GM19452 (cell line): Measurements from ENCODE around the gene CXCR5.

ENCODE experiments used
- ATAC-seq: cut with Tn5 transposase; IDR thresholded peaks from one replicate; pipeline ENCODE4 v1.9.1; 2021; ENCODE audit not compliant: unreplicated experiment

Gene CXCR5

GRCh38 chr11:118897721-118898310 is 14.1 kb downstream of the CXCR5 start:
- no peak for ATAC-seq

GRCh38 chr11:118898400-118899295 is 15.0 kb downstream of the CXCR5 start:
- ATAC-seq: no peak

GRCh38 chr11:118899296-118899688 is 15.6 kb downstream of the CXCR5 start:
- ATAC-seq: no peak

- ATAC-seq: no peak
These were observed 16.1 kb downstream of the CXCR5 start for GRCh38 chr11:118899706-118900360.

GRCh38 chr11:118900535-118901384 is 17.1 kb downstream of the CXCR5 start:
- ATAC-seq: no peak

- ATAC-seq: no peak
These were observed 18.0 kb downstream of the CXCR5 start for GRCh38 chr11:118901494-118902335.

- no peak for ATAC-seq
These were observed 18.9 kb downstream of the CXCR5 start for GRCh38 chr11:118902336-118903203.

- ATAC-seq: no peak
These were observed 19.7 kb downstream of the CXCR5 start for GRCh38 chr11:118903204-118904015.

GRCh38 chr11:118907051-118908042 is 23.7 kb downstream of the CXCR5 start:
- peak; percentile 86 for ATAC-seq

GRCh38 chr11:118908264-118908663 is 24.6 kb downstream of the CXCR5 start:
- no peak for ATAC-seq

- ATAC-seq: no peak
These were observed 25.4 kb downstream of the CXCR5 start for GRCh38 chr11:118908901-118909618.

- ATAC-seq: no peak
These were observed 26.1 kb downstream of the CXCR5 start for GRCh38 chr11:118909619-118910308.

GRCh38 chr11:118910309-118911112 is 26.8 kb downstream of the CXCR5 start:
- ATAC-seq: no peak

- no peak for ATAC-seq
These were observed 27.6 kb downstream of the CXCR5 start for GRCh38 chr11:118911113-118911879.
